GM21423 (cell line): Measurements from ENCODE around the gene CLCN6.

Experiments
- ATAC-seq: cut with Tn5 transposase; IDR thresholded peaks from one replicate; pipeline ENCODE4 v1.9.1; 2021; ENCODE audit warnings: mild to moderate bottlenecking, moderate library complexity; ENCODE audit not compliant: unreplicated experiment

Gene CLCN6

DNA sequence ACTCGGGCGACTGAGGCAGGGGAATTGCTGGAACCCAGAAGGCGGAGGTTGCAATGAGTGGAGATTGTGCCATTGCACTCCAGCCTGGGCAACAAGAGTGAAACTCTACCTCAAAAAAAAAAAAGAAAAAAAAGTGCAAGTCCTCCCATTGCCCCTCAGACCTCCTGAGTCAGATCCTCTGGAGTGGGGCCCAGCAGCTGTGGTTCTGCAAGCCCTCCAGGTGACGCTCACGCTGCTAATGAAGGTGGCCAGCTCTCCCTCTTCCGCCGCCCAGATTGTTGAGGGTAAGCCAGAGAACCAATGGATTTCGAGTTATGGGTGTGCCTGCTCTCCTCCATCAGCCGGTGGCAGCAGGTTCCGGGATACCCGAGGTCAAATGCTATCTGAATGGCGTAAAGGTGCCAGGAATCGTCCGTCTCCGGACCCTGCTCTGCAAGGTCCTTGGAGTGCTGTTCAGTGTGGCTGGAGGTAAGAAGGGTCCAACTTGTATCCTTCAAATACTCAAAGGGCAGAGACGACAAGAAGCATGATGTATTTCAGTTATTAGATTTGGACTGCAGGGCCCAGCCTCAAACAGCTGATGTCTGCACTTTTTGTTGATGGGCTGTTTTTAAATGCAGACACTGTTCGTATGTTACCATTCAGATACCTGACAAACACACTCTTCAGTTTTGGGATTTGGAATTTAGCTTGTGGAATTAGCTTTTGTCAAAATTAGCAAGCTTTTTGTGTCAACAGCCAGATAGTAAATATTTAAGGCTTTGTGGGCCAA, 17.6 kb downstream of the CLCN6 start:
- no peak for ATAC-seq

- no peak for ATAC-seq
Measured at GRCh38 chr1:11825131-11825530, 19.1 kb downstream of the CLCN6 start.

DNA sequence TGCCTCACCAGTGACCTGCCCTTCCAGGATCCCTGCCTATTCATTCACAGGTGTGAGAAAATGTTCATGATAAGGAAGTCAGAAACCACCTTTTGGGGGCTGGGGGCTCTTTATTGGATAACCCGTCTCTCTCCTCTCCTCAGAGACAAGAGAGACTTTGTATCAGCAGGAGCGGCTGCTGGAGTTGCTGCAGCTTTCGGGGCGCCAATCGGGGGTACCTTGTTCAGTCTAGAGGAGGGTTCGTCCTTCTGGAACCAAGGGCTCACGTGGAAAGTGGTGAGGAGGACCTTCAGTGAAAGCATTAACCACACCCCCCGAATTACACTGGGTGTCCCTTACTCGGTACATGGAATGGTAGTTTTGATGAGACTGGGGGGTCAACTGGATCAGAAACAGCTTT, 21.0 kb downstream of the CLCN6 start:
- no peak for ATAC-seq

DNA sequence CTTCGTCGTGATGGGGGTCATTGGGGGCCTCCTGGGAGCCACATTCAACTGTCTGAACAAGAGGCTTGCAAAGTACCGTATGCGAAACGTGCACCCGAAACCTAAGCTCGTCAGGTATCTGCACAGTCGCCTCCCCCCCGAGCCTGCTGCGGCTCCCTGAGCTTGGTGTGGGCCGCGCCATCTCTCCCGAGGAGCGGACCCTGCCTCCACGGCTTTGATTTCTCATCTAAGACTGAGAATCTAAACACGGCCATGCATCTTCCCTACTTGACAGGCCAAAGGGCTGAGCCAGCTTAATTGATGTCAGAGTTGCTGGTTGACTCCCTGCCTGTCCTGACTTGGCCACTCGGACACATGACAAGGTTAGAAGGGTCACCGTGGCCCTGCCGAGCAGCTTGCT, 22.5 kb downstream of the CLCN6 start:
- ATAC-seq, result no peak

- ATAC-seq, result no peak
Measured at GRCh38 chr1:11831945-11832725, 26.1 kb downstream of the CLCN6 start.

DNA sequence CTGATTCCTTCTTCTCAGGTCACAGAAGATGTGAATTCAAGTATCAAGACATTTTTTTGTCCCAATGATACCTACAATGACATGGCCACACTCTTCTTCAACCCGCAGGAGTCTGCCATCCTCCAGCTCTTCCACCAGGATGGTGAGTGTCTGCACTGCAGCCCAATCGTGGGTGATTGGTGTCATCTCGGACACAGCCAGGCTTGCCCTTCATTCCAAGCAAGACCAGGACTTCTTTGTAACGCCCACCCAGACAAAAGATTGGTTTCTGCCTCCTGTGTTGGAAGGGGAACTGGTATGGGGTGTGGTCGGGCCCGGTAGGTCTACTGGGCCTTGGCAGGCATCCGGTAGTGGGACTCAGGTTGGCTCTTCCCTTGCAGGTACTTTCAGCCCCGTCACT, 27.5 kb downstream of the CLCN6 start:
- no peak for ATAC-seq

DNA sequence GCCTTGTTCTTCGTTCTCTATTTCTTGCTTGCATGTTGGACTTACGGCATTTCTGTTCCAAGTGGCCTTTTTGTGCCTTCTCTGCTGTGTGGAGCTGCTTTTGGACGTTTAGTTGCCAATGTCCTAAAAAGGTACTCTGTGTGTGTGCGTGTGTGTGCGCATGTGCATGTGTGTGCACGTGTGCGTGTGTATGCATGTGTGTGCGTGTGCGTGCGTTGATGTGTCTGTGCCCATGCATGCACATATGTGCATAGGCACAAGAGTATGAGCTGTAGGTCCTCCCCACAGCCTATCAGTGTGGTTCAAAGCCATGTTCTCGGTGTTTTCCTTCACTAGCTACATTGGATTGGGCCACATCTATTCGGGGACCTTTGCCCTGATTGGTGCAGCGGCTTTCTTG, 27.9 kb downstream of the CLCN6 start:
- ATAC-seq, result no peak

DNA sequence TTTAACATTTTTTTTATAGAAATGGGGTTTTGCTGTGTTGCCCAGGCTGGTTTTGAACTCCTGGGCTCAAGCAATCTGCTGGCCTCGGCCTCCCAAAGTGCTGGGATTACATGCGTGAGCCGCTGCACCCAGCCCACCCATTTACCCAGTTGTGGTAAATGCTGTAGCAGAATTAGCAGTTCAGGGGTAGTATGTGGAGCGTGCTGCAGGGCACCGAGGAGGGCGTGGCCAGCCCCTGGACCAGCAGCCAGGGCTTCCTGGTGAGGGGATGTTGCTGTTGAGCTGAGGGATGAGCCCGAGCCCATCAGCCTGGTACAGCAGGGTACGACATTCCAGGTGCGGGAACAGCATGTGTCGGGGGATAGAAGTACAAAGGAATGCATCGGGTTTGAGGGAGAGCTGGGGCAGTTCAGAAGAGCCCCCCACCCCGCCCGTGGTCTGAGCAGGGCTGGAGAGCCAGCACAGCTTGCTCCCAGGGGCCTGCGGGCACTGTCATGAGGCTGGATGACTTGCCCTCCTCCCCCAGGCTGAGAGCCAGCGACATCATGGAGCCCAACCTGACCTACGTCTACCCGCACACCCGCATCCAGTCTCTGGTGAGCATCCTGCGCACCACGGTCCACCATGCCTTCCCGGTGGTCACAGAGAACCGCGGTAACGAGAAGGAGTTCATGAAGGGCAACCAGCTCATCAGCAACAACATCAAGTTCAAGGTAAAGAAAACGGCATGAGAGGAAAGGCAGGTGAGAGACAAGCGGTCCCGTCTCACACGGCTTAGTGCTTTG, 29.6 kb downstream of the CLCN6 start:
- no peak for ATAC-seq

- ATAC-seq, result no peak
Measured at GRCh38 chr1:11836955-11837766, 31.2 kb downstream of the CLCN6 start.

GRCh38 chr1:11837767-11838348, 31.9 kb downstream of the CLCN6 start:
- ATAC-seq, result no peak

- no peak for ATAC-seq
Measured at GRCh38 chr1:11838349-11839272, 32.6 kb downstream of the CLCN6 start.

GRCh38 chr1:11839727-11840705, 34.0 kb downstream of the CLCN6 start:
- ATAC-seq, result no peak

DNA sequence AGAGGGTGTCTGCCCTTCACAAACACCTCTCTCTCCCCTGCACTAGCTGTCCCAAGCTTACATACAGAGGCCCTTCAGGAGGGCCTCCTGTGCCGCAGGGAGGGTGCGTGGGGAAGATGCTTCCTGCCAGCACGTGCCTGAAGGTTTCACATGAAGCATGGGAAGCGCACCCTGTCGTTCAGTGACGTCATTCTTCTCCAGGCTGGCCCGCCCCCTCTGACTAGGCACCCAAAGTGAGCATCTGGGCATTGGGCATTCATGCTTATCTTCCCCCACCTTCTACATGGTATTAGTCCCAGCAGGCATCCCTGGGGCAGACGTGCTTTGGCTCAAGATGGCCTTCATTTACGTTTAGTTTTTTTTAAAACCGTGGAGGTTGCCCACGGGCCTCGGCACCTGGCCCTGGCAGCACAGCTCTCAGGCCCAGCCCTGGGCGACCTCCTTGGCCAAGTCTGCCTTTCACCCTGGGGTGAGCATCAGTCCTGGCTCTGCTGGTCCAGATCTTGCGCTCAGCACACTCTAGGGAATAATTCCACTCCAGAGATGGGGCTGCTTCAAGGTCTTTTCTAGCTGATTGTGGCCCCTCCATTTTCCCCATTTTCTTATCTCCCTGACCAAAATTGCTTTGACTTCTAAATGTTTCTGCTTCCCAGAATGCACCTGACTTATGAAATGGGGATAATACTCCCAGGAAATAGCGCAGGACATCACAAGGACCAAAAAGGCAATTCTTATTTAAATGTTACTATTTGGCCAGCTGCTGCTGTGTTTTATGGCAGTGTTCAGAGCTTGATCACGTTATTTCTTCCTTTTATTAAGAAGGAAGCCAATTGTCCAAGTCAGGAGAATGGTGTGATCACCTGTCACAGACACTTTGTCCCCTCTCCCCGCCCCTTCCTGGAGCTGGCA, 35.5 kb downstream of the CLCN6 start:
- ATAC-seq, result no peak

GRCh38 chr1:11842154-11843041, 36.4 kb downstream of the CLCN6 start:
- ATAC-seq, result no peak

GRCh38 chr1:11845641-11846335, 39.8 kb downstream of the CLCN6 start:
- ATAC-seq, result no peak
